ENCODE data around the gene KDM8. TPM values are rescaled to one million over a fixed set of nuclear protein-coding genes. Genes with fewer than 3 reads are reported as not detected.
A peak's percentile ranks its signal among the peaks of the same experiment; 100 is the strongest.
"Not testable (repeated sequence)": the region's sequence is repeated elsewhere in the genome, so short reads cannot be mapped to it uniquely, and the experiment has no call there.

Gene KDM8
- total RNA-seq, 2 donors from 2014 or later, result 4.4 to 4.6 TPM

DNA sequence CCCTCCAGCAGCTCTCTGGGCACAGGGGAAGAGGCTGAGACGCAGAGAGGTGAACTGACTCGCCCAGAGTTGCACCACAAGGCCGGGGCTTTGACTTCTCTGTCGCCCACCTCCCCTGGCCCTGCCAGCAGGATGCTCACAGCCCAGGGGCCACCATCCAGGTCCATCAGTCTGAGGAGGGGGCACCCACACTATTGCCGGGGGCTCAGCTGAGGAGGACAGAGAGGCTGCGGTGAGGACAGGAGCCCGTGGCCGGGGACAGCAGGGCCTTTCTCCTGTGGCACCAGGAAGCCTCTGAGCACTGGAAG lies 32.6 kb downstream of the KDM8 start:
- intact Hi-C loops (cut with DNase I), result loop anchor here in 1 of 2 donors (10.0 kb wide), 3 partner anchors 79 to 219 kb away; partner anchors contain the start of gene IL4R
- peak; percentile 64 for DNase-seq (ENCODE audit: low spot score)

DNA sequence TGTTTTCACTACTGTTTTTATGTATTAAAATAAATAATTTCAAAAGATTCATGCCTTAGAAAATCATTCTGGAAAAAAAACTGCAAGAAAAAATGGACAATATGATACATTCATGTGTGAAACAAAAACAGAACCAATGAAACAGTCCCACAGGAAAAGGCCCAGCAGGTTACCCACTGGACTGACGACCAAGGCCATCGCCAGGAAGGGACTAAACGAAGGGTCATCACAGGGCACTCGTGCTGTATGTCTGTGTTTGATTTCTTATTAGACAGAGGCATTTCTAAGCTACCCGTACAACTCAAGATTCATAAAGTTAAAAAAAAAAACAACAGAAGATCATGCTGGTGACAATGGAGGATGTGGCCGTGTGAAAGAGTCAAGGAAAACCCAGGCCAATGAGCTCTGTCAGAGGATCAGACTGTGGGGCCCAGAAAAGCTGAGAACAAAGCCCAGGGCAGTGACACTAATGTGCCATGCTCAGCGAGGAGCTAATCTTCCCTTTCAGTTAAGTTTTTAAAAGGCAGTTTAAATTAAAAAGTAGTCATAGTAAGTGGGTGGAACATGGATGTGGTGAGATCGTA lies 33.4 kb downstream of the KDM8 start:
- intact Hi-C loops (cut with DNase I), result loop anchor here in 1 of 2 donors (10.0 kb wide), 3 partner anchors 78 to 218 kb away; partner anchors contain the start of gene IL4R
- DNase-seq (ENCODE audit: low spot score), result no peak

- intact Hi-C loops (cut with DNase I), result loop anchor here in 1 of 2 donors (10.0 kb wide), 3 partner anchors 77 to 217 kb away; partner anchors contain the start of gene IL4R
- DNase-seq (ENCODE audit: low spot score), result peak; percentile 82
These were observed 34.1 kb downstream of the KDM8 start for GRCh38 chr16:27237219-27238015.

DNA sequence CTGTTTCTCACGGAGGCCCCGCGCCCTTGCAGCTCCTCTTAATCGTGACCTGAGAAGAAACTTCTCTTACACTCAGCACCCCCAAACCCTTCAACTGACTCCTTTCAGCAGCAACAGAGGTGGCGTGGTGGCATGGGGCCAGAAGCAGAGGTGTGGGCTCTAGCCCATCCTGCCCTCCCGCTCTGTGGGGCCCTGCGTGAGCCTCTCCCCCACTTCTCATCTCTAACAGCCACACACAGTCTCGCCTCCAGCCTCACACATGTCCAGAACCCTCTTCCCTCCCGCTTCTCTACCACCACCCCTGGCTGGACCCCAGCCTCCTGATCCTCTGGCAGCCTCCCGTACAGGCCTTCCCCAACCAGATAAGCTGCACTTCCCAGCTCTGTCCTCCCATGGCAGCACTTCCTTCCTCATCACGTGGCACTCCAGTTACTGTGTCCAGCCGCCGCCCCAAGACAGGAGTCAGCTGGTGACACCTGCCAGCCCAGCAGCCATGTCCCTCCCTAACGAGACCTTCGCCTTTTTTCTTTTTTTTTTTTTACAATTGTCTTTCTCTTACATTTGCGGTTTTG lies 34.8 kb downstream of the KDM8 start:
- intact Hi-C loops (cut with DNase I), result loop anchor here in 1 of 2 donors (10.0 kb wide), 3 partner anchors 77 to 217 kb away; partner anchors contain the start of gene IL4R
- peak; percentile 84 for DNase-seq (ENCODE audit: low spot score)

DNA sequence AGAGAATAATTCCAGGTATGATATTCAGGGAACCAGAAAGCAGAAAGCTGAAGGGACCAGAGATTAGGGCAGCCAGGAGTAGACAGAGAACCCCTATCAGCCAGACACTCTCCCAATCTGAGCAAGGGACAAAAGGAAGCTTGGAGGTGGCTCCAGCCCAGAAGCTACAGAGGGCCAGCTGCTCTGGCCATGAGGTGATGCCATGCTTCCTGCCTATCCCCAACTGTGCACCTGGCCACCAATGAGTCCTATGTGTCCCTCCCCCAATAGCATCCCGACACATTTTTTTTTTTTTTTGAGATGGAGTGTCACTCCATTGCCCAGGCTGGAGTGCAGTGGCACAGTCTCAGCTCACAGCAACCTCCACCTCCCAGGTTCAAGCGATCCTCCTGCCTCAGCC lies 35.3 kb downstream of the KDM8 start:
- DNase-seq (ENCODE audit: low spot score), result peak; percentile 12
- intact Hi-C loops (cut with DNase I), result loop anchor here in 1 of 2 donors (10.0 kb wide), 3 partner anchors 76 to 216 kb away; partner anchors contain the start of gene IL4R

DNA sequence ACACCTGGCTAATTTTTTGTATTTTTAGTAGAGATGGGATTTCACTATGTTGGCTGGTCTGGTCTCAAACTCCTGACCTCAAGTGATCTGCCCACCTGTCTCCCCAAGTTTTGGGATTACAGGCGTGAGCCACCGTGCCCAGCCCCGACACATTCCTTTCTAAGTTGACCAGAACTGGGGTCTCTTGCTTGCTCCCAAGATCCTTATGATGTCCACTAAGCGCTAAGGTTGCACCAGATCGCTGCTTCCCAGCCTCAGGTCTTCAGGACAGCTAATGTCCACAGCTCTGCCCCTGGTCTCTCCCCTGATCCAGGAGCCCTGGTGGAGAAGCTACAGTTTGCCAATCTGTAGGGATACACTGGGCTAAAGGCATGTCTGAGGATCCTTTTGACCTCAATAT lies 35.7 kb downstream of the KDM8 start:
- intact Hi-C loops (cut with DNase I), result loop anchor here in 1 of 2 donors (10.0 kb wide), 3 partner anchors 76 to 216 kb away; partner anchors contain the start of gene IL4R
- DNase-seq (ENCODE audit: low spot score), result peak; percentile 51

- intact Hi-C loops (cut with DNase I), result loop anchor here (5.0 to 10.0 kb wide), 4 partner anchors 75 to 215 kb away; partner anchors contain the start of gene IL4R (in 1 of the 2)
- DNase-seq (ENCODE audit: low spot score), result peak; percentile 66
These were observed 36.8 kb downstream of the KDM8 start for GRCh38 chr16:27239906-27240655.

DNA sequence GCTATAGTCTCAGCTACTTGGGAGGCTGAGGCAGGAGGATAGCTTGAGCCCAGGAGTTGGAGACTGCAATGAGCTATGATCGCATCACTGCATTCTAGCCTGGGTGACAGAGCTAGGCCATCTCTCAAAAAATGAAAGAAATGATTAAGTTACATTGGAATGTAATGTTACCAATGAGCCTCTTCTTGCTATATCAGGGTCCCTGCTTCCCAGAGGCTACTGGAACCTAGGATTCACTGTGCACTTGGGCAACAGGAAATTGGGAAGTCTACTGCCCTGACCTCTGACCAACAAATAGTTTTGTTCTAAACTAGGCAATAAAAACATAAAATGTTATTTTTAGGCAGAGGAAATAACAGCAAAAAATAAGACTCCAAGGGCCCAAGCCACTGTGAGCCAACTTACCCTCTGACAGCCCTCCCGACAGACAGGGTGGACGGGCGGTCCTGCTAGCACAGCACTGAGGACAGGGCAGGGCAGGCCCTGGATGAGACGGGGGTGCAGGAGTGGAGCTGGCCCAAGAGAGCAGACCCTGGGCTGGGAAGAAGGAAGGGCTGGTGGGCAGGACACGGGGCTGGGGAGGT lies 37.7 kb downstream of the KDM8 start:
- peak; percentile 80 for DNase-seq (ENCODE audit: low spot score)
- intact Hi-C loops (cut with DNase I), result loop anchor here in 1 of 2 donors (5.0 kb wide), 1 partner anchor 76 kb away; no protein-coding TSS in a partner anchor

DNA sequence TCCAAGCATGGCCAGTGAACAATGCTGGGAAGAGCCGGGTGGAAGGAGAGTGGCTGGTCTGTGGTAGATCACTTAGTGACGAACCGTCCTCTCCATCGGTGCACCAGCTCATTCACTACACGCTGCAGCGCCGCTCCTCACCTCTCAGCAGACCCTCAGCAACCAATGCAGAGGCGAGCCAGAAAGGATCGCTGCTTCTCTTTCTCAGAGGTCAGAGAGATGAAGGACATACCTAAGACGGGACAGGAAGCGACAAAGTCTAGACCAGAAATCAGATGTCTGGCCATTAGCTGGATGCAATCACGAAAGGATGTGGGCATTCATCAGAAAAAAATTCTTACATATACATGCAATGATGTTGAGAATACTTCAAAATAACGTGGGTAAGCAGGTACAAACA lies 38.3 kb downstream of the KDM8 start:
- intact Hi-C loops (cut with DNase I), result loop anchor here in 1 of 2 donors (5.0 kb wide), 1 partner anchor 76 kb away; no protein-coding TSS in a partner anchor
- DNase-seq (ENCODE audit: low spot score), result peak; percentile 73

DNA sequence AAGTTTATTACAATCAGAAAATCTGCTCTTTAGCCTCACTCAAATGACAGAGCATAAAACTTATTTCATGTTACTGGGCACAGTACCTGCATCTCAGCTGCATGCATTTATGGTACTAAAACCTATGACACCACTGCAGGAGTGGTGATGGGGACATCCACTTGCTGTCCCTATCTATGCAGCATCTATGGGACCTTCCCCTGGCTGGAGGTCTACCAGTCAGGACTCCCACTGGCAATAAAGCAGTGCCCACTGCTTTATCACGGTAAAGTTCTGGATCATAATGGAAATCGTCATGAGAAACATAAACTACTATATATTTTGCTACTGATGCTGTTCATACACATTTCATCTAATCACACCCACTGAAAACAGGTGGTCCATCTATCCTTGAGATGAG lies 39.1 kb downstream of the KDM8 start:
- DNase-seq (ENCODE audit: low spot score), result no peak

DNA sequence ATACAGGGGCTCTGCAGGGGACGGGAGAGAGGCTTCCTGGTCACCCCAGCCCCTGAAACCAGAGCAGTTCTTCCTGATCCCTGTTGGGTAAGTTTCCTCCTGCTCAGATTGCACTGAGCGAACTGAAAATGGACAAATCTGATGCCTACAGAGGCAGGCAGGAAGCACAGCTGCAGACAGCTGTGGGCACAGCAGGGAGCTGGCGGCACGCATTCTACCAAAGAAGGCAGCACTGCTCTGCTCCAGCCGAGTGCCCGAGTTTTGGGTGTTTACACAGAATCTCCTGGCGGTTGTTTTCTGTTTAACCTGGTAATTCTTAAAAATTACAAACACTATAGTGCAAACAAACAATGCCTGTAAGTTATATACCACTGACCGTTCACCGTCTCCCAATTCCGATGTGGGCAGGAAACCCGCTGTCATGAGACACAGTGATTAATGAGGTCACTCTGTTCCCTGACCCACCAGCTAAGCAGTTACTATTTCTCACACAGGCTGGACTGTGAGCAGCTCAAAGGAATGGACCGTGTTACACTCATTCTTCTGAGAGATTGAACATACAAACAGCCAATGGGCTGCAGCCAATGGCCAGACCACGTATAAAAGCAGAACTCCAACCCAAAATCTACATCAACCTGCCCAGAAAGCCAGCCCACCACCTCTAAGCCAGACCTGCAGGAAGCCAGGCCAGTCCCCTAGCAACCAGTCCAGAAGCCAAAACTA lies 39.7 kb downstream of the KDM8 start:
- intact Hi-C loops (cut with DNase I), result loop anchor here in 1 of 2 donors (5.0 kb wide), 1 partner anchor 74 kb away; no protein-coding TSS in a partner anchor
- DNase-seq (ENCODE audit: low spot score), result peak; percentile 80

More for the DNA sequence above, 39.1 kb downstream of the KDM8 start:
- intact Hi-C loops (cut with DNase I), result loop anchor here in 1 of 2 donors (5.0 kb wide), 1 partner anchor 75 kb away; no protein-coding TSS in a partner anchor

DNA sequence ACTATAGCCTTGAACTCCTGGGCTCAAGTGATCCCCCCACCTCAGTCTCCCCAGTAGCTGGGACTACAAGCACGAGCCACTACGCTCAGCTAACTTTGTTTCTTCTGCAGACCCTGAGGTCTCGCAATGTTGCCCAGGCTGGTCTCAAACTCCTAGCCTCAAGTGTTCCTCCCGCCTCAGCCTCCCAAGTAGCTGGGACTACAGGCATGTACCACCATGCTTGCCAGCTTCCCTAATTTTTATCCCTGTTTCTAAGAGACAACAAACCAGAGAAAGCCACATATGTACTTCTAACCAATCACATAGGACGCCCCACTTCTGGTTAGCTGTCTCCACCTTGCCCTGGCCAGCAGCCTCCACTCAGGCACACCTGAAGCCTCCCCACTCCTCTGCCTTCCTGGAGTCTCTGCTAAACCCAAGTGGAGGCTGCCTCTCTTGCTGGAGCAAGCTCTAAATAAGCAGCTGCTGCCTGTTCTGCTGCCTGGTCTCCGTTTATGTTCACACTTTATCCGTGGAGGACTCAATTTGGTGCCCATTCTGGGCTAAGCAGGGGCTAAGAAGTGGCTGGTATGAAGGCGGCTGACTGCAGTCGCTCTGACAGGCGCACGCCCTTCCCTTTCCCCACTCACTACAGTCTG lies 40.5 kb downstream of the KDM8 start:
- DNase-seq (ENCODE audit: low spot score), result peak; percentile 50
- intact Hi-C loops (cut with DNase I), result loop anchor here in 1 of 2 donors (5.0 kb wide), 1 partner anchor 73 kb away; no protein-coding TSS in a partner anchor

- intact Hi-C loops (cut with DNase I), result loop anchor here in 1 of 2 donors (5.0 kb wide), 1 partner anchor 73 kb away; no protein-coding TSS in a partner anchor
- DNase-seq (ENCODE audit: low spot score), result peak; percentile 62
These were observed 41.0 kb downstream of the KDM8 start for GRCh38 chr16:27244363-27244755.

DNA sequence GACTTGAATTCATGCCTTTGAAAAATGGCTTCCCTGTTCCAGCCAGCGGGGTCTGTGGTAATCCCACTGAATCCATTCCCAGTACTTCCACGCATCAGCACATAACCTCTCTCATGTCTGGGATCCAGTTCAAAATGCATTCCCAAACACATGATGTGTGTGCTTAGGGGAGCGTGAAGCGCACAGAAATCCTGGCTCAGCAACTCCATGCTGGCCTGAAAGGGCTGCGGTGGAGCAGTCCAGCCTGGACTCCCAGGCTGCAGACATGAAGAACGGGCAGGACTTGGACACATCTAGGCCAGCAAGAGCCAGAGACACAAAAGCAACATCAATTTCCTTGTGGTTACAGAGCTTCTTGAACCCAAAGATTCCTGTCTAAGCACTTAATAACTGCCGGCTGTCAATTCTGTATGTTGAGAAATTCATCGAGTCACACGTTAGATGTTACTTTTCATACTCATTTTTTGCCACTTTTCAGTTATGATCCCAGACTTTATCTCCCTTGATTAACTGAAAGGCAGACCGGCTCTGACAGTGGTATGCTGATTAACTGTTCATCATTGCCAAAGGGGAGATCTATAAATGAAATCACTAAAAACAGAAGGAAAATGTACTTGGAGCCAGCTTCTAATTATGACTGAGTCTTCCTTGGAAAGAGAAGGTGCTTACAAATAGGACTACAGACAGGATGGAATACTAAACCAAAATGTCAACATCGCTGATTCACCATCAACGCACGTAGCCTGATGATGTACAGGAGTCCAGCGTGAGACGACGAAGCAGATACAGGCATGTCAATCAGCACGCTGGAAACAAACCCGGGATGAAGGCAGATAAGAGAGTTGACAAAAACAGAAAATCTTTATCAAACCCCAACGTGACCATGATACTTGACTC lies 42.2 kb downstream of the KDM8 start:
- intact Hi-C loops (cut with DNase I), result no loop called here
- DNase-seq (ENCODE audit: low spot score), result peak; percentile 91

GRCh38 chr16:27246439-27246838 lies 43.1 kb downstream of the KDM8 start:
- peak; percentile 66 for DNase-seq (ENCODE audit: low spot score)
- intact Hi-C loops (cut with DNase I), result no loop called here

DNA sequence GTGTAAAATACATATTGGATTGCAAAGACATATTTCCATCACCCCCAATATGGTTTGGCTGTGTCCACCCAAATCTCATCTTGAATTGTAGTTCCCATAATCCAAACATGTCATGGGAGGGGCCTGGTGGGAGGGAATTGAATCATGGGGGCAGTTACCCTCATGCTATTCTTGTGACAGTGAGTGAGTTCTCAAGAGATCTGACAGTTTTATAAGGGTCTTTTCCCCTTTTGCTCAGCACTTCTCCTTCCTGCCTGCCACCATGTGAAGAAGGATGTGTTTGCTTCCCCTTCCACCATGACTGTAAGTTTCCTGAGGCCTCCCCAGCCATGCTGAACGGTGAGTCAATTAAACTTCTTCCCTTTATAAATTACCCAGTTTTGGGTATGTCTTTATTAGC lies 43.8 kb downstream of the KDM8 start:
- intact Hi-C loops (cut with DNase I), result not testable (repeated sequence)
- DNase-seq (ENCODE audit: low spot score), result peak; percentile 25

Data from posterior vena cava (tissue), 2 donors.